Ishikawa (cell line): ENCODE results near the gene KDM2B.

Experiments
- CEBPB ChIP-seq: IDR thresholded peaks from 2 replicates; pipeline ENCODE4 v1.6.1; 2012
- TEAD4 ChIP-seq: IDR thresholded peaks from 2 replicates; pipeline ENCODE4 v1.6.1; 2012

- TF ChIP-seq TEAD4 = no peak
- no peak for TF ChIP-seq CEBPB
Measured at GRCh38 chr12:121507245-121507644, 73.6 kb downstream of the KDM2B start.
